ENCODE measurements around the gene TIAM2. TPM values are rescaled to one million over a fixed set of nuclear protein-coding genes. Genes with fewer than 3 reads are reported as not detected.

TIAM2 gene
- total RNA-seq, 1 experiment from 2014 or later = 1.9 TPM

DNA sequence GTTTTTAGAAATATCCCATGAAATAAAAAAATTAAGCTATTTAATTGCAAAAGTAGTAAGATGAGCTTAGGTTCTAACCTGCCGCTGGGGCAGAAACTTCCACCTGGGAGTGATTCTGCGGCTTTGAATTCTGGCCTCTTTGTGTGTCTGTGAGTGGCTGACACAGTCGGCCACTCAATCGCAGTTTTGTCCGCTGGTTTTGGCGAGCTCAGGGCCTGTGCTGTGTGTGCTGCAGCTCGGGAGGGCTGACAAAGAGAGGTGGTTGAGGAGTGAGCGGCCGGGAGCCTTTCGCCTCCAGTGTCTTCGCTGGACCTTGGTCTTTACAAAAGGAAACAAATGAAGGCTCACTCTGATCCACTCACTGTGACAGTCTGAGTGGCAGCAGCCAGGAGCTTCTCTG is 128.4 kb downstream of the TIAM2 start:
- DNase-seq (ENCODE audit: low read depth) = no peak

- no peak for DNase-seq (ENCODE audit: low read depth)
These were observed 130.8 kb downstream of the TIAM2 start for GRCh38 chr6:155125906-155126305.

DNA sequence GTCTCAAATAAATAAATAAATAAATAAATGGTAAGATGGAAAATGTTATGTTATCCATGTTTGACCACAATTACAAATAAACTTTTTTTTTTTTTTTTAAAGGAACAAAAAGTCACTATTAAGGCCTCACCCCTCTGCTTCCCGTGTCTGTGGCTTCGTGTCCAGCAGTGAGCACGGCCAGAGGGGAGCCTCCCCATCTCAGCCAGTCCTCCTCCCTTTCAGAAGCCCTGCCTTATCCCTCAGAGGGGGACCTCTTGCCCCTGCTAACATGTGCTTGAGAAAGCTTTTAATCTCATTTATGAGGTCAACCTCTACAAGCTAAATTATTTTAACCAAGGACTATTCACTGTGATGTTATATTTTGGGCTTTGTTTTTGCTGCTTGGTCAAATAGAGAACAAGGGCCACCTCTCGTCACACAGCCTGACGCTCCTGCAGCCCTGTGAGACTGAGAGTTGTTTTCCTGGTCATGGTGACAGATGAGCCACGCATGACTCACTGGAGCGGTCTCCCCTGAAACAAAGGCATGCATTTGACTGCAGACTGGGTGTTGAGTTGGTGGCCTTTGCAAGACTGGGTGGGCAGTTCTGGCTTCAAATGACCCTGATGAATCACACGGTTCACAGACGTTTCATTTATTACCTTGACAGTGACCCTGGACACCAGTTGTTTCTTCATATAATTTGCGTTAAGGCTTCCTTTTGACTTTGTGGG is 131.8 kb downstream of the TIAM2 start:
- peak; percentile 97 for DNase-seq (ENCODE audit: low read depth)

DNA sequence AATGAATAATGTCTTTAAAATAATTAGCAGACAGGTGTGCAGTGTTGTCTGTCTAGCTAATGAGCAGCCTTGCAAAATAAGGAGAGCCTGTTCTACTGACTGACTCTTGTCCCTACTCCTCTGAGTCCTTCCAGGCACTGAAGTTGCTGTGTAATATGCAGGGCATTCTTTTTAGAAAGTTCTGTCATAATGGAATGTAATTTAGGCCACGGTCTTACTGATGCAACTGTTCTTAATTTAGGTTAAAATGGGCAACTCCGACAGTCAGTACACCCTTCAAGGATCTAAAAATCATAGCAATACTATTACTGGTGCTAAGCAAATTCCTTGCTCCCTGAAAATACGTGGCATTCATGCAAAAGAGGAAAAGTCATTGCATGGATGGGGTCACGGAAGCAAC is 133.9 kb downstream of the TIAM2 start:
- DNase-seq (ENCODE audit: low read depth) = no peak

DNA sequence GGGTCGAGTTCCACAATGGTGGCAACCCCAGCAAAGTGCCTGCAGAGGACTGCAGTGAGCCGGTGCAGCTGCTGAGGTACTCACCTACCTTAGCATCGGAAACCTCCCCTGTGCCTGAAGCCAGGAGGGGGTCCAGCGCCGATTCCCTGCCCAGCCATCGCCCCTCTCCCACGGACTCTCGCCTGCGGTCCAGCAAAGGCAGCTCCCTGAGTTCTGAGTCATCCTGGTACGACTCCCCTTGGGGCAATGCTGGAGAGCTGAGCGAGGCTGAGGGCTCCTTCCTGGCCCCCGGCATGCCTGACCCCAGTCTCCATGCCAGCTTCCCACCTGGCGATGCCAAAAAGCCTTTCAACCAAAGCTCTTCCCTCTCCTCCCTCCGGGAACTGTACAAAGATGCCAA is 134.6 kb downstream of the TIAM2 start:
- no peak for DNase-seq (ENCODE audit: low read depth)

GRCh38 chr6:155130161-155130853 is 135.2 kb downstream of the TIAM2 start:
- DNase-seq (ENCODE audit: low read depth) = peak; percentile 11

DNA sequence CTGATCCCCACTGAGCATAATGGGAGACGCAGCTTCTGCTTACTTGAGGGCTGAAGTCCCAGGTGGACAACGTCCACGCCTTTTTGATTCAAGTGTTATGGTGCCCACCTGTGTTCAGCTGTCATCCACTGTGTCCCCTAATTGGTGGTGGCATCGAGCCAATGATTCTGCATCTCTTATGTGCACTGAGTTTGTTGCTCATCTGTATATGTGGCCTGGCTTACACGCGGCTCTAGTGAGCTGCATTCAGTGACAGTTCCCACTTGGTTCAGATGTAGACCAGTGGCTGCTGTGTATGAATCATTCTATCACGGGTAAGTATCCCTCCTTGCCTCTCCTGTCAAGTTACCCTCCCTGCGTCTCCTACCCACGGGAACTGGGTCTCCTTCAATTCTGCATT is 137.5 kb downstream of the TIAM2 start:
- DNase-seq (ENCODE audit: low read depth) = peak; percentile 4

GRCh38 chr6:155141002-155141401 is 145.9 kb downstream of the TIAM2 start:
- no peak for DNase-seq (ENCODE audit: low read depth)

DNA sequence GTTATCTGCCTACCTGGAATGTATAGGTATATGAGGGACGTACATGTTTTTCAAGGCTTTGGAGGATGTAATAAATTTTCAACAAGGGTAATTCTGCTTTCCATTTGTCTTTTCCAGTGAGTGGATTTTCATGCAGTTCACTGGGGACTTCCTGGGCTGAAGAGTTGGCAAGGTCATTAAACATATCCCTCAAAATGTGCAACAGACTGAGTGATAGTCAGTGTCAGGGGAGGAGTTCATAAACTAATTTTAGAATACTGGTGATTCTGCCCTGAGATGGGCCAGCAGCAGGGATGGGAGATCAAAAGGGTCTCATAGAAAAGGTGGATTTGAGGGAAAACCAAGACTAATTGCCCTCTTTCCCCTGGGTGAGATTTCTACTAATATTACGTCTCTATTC is 146.4 kb downstream of the TIAM2 start:
- no peak for DNase-seq (ENCODE audit: low read depth)

DNA sequence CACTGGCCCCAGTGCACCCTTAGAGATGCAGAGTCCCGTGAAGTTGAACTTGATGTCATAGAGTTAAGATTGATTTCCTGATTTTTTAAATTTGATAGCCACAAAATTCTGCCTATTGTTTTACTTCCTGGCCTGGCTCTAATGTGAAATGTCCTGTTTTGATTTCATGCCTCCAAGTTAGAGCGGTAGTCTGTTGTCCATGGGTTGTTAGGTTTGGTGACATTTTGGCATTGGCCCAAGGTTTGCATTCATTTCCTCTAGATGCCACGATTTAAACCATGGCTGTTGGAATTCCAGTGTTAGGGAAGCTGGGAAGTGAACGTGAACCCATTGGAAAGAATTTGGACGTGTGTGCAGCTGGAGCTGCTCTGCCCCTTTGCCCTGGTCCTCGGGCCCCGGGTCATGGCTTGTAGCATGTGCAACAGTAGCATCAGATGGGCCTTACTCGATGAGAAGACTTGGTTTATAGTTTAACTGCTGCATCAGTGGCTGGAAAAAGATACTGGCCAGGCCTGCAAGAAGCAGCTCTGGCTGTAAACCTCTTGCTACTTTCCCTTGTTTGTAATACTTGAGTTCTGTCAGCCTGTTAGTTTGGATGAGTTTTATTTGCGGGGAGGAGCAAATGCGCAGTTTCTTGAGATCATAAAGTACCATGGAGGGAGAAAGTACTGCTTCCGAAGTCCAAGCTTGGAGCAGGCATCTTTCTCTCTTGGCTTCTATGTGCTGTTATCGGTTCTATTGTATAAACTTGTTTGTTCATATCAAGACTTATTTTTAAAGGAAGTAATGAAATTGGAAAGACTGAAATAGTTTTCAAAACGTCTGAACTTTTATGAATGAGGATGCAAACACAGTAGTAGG is 147.3 kb downstream of the TIAM2 start:
- DNase-seq (ENCODE audit: low read depth) = no peak

- no peak for DNase-seq (ENCODE audit: low read depth)
These were observed 148.0 kb downstream of the TIAM2 start for GRCh38 chr6:155143029-155143577.

DNA sequence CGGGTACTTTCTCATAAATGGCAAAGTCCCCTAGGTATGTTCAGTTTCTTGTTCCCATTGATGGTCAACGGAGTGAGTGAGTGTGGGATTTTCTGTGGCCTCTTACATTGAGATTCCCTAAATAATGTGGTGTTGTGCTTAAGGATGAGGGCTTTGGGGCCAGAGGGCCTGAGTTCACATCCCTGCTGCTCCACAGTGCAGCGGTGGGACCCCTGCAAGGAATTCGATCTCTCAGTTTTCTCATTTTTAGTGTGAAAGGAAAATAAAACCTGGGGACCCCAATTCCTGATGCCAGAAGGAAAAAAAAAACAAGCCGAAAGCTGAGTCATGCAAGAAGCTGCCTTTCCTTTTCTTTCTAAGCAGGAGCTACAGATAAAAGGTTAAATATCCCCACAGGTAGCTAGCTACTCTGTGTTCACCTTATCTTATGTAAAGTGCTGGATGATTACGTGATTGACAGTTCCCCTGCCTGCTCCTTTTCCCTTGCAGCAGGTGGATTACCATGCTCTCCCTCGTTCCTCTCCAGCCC is 148.5 kb downstream of the TIAM2 start:
- DNase-seq (ENCODE audit: low read depth) = peak; percentile 15

GRCh38 chr6:155146205-155146604 is 151.1 kb downstream of the TIAM2 start:
- no peak for DNase-seq (ENCODE audit: low read depth)

GRCh38 chr6:155147958-155148663 is 153.0 kb downstream of the TIAM2 start:
- no peak for DNase-seq (ENCODE audit: low read depth)

DNA sequence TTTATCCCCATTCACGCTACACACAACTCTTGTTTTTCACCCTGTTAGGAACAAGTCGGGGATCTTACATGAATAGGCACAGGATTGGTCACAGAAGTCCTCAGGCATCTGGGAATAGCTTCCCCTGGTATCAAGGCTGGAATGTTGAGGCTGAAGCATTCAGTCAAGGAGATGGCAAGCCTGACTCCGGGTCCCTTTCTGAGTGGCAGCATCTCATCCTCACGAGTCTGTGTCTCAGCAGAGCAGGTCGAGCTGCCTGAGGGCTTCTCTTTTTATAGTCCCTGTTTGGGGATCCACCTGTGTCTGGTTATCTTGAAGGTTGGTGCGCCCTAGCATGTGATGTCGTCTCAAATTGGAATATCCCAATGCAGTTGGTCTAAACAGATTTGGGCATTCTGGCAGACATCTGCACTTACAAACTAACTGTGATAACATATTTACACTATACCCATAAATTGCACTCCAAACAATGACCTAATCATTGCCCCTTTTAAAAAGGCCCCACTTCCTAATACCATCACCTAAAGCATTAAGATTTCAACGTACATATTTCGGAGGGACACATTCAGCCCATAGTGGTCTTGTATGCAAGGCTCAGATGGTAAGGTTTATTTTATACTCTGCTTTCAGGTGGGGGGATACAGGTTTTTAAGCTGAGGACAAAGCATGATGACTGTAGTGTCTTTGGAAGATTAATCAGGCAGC is 156.0 kb downstream of the TIAM2 start:
- no peak for DNase-seq (ENCODE audit: low read depth)

GRCh38 chr6:155152211-155153076 is 157.3 kb downstream of the TIAM2 start:
- DNase-seq (ENCODE audit: low read depth) = no peak

DNA sequence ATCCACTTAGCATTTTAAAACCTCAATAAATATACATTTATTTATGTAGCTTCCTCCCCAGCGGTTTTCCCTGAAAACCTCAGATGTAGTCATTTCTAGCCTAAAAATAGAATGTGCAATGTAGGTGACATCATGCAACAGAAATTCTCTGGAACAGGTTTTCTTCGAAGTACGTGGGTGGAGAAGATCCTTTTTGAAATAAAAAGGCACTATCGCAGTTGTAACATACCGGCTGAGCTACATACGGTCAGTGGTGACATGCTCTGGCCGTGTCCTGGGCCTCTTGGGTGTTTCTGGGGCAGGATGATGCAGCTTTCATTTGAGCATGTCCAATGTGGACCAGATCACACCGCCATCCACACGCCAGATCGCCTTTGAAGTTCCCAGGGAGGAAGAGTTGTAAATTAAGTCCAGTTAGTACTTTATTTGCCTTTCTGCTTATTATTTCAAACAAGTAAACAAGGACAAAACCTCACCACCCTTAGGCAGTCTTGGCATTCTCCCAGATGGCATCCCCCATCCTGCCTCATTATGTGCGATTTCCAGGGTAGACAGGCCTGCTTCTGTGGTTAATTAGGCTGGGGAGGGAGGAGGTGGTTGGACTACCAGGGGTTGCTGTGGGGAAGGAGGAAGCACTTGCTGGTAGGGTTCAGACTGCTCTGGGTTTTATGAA is 159.2 kb downstream of the TIAM2 start:
- peak; percentile 69 for DNase-seq (ENCODE audit: low read depth)

GRCh38 chr6:155155787-155156447 is 160.8 kb downstream of the TIAM2 start:
- DNase-seq (ENCODE audit: low read depth) = no peak

Data from HT1080 (cell line).